Neural crest cell (in vitro differentiated cells): ENCODE data around the gene TKFC. TPM values are rescaled to one million over a fixed set of nuclear protein-coding genes. Genes with fewer than 3 reads are reported as not detected.

Experiments used
- DNase-seq: peaks from one replicate; pipeline ENCODE4 v3.0.0; 2021; ENCODE audit warnings: low read depth, mixed read lengths, low spot score
- H3K27ac Mint-ChIP-seq: one replicate; pipeline ENCODE4 v1.8.0; 2021; ENCODE audit warnings: mild to moderate bottlenecking, mixed read lengths; ENCODE audit not compliant: unreplicated experiment
- H3K27me3 Mint-ChIP-seq: 2 replicates; pipeline ENCODE4 v1.8.0; 2021; ENCODE audit warnings: low read depth, mild to moderate bottlenecking, mixed read lengths
- H3K36me3 Mint-ChIP-seq: 2 replicates; pipeline ENCODE4 v1.8.0; 2021; ENCODE audit warnings: low read depth, mild to moderate bottlenecking, mixed read lengths
- H3K4me1 Mint-ChIP-seq: 2 replicates; pipeline ENCODE4 v1.8.0; 2021; ENCODE audit warnings: mixed read lengths
- H3K4me3 Mint-ChIP-seq: one replicate; pipeline ENCODE4 v1.8.0; 2021; ENCODE audit warnings: mild to moderate bottlenecking, mixed read lengths
- H3K9me3 Mint-ChIP-seq: 2 replicates; pipeline ENCODE4 v1.8.0; 2021; ENCODE audit warnings: mixed read lengths
- CTCF ChIP-seq: fragments of 200-600 bp; sonication (generic); conservative IDR thresholded peaks from 2 replicates; pipeline ENCODE4 v1.5.0; 2021; ENCODE audit warnings: antibody characterized with exemption, mild to moderate bottlenecking
- total RNA-seq: library from RNA; stranded (reverse); gene quantifications from 2 replicates; pipeline ENCODE4 v1.2.1, GENCODE V29; 2021

TKFC gene
- total RNA-seq, 1 donor from 2014 or later, result 53.9 TPM

GRCh38 chr11:61342207-61342803 is 9.3 kb downstream of the TKFC start:
- no peak for TF ChIP-seq CTCF
- H3K4me1 Mint-ChIP-seq, result no peaks in the 10 kb centered on the region

DNA sequence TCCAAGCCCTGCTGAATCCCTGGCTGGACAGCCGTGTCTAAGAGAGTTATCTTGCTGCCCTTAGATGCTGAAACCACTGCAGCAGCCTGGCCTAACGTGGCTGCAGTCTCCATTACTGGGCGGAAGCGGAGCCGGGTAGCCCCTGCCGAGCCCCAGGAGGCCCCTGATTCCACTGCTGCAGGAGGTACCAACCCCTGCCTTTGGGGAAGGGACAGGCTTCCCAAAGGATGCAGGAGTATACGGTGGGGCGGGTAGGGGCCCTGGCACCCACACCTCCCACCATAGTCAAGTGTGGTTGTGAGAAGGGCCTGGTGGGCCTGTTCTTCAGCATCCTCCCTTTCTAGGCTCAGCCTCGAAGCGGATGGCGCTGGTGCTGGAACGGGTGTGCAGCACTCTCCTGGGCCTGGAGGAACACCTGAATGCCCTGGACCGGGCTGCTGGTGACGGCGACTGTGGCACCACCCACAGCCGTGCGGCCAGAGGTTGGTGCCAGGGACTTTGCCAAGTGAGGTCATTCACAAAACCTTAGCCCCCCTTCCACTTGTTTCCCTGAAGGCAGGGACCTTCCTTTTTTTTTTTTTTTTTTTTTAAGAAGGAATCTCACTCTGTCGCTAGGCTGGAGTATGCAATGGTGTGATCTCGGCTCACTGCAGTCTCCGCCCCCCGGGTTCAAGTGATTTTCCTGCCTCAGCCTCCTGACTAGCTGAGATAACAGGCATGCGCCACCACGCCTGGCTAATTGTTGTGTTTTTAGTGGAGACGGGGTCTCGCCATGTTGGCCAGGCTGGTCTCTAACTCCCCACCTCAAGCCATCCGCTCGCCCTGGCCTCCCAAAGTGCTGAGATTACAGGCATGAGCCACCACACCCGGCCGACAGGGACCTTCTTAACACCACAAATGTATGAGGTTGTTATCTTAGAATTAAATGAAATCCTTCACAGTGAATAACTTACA is 11.0 kb downstream of the TKFC start:
- H3K36me3 Mint-ChIP-seq, result no peaks in the 10 kb centered on the region
- TF ChIP-seq CTCF, result no peak

More at GRCh38 chr11:61342207-61342803, 9.3 kb downstream of the TKFC start:
- H3K9me3 Mint-ChIP-seq, result no peaks in the 10 kb centered on the region
- H3K36me3 Mint-ChIP-seq, result no peaks in the 10 kb centered on the region
- no peak for DNase-seq
- no peak overlapping the region for H3K4me3 Mint-ChIP-seq
- no peak overlapping the region for H3K27ac Mint-ChIP-seq
- no peaks in the 10 kb centered on the region for H3K27me3 Mint-ChIP-seq

DNA sequence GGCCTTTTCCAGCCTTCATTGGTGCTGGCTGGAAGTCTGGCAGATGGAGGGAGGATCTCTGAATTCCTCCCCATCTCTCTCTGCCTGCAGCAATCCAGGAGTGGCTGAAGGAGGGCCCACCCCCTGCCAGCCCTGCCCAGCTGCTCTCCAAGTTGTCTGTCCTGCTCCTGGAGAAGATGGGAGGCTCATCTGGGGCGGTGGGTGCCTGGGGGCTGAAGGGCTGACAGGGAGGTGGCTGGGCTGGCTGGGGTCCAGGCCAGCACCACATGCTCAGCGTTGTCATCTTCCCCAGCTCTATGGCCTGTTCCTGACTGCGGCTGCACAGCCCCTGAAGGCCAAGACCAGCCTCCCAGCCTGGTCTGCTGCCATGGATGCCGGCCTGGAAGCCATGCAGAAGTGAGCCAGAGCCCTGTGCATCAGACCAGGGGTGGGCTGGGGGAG is 12.2 kb downstream of the TKFC start:
- no peaks in the 10 kb centered on the region for H3K9me3 Mint-ChIP-seq
- no peak for DNase-seq
- H3K36me3 Mint-ChIP-seq, result peaks cover 3% of the 10 kb centered on the region
- H3K4me1 Mint-ChIP-seq, result no peaks in the 10 kb centered on the region
- no peak overlapping the region for H3K27ac Mint-ChIP-seq
- H3K27me3 Mint-ChIP-seq, result no peaks in the 10 kb centered on the region
- no peak overlapping the region for H3K4me3 Mint-ChIP-seq
- no peak for TF ChIP-seq CTCF

More for the DNA sequence above, 11.0 kb downstream of the TKFC start:
- Mint-ChIP-seq H3K27me3 (no peaks in the 10 kb centered on the region), H3K4me3 (no peak overlapping the region), H3K9me3 (no peaks in the 10 kb centered on the region), H3K27ac (peak overlapping the region; percentile 93), H3K4me1 (no peaks in the 10 kb centered on the region)
- no peak for DNase-seq

GRCh38 chr11:61345954-61346843 is 13.2 kb downstream of the TKFC start:
- no peaks in the 10 kb centered on the region for H3K27me3 Mint-ChIP-seq
- peak overlapping the region; percentile 6 for H3K27ac Mint-ChIP-seq
- H3K4me3 Mint-ChIP-seq, result no peak overlapping the region
- no peak for DNase-seq
- no peaks in the 10 kb centered on the region for H3K9me3 Mint-ChIP-seq
- peaks cover 3% of the 10 kb centered on the region for H3K36me3 Mint-ChIP-seq
- TF ChIP-seq CTCF, result no peak
- H3K4me1 Mint-ChIP-seq, result no peaks in the 10 kb centered on the region

DNA sequence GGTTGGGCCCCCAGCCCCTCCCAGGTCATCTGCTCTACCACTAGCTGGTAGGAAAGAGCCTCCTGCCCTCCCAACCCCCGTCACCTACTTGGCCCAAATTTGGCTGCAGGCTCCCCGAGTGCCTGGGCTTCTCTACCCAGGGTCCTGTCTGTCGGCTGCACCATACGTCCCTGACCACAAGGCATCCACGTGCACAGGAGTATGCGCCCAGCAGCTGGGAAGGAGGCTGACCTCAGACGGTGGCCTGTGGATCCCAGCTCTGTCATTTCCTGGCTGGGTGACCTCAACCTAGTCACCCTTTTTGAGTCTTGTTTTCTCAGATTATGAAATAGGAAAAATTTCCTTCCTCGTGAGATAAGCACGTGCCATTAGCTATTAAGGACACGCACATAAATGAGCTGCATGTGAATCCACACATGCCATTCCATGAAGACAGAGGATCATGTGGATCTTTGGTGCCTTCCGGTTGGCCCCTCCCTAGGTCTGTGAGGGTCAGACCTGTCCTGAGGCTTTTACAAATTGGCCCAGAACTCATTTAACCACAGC is 15.0 kb downstream of the TKFC start:
- Mint-ChIP-seq H3K9me3 (no peaks in the 10 kb centered on the region), H3K4me3 (no peak overlapping the region), H3K27ac (no peak overlapping the region), H3K36me3 (peaks cover 3% of the 10 kb centered on the region), H3K27me3 (no peaks in the 10 kb centered on the region), H3K4me1 (no peaks in the 10 kb centered on the region)
- DNase-seq, result no peak
- TF ChIP-seq CTCF, result no peak
